GM23248 (cell line): ENCODE results near the gene SLC7A1. TPM values are rescaled to one million over a fixed set of nuclear protein-coding genes. Genes with fewer than 3 reads are reported as not detected.

ENCODE experiments used
- DNase-seq: peaks from one replicate; pipeline ENCODE4 v3.0.0-alpha.2; 2015
- H2AFZ ChIP-seq: fragments of 200-600 bp; sonication (generic); 2 replicates; pipeline ENCODE4 v1.6.1; 2016; ENCODE audit warnings: antibody characterized with exemption
- H3F3A ChIP-seq: fragments of 200-600 bp; sonication (generic); 2 replicates; pipeline ENCODE4 v1.6.1; 2016; ENCODE audit warnings: mild to moderate bottlenecking, antibody characterized with exemption, mixed run types; ENCODE audit not compliant: insufficient read depth
- H3K27ac ChIP-seq: fragments of 200-600 bp; sonication (generic); 2 replicates; pipeline ENCODE4 v1.5.1; 2016; ENCODE audit warnings: mild to moderate bottlenecking
- H3K27me3 ChIP-seq: fragments of 200-600 bp; sonication (generic); replicated peaks from 2 replicates; pipeline ENCODE4 v1.6.1; 2016; ENCODE audit warnings: mild to moderate bottlenecking; ENCODE audit not compliant: insufficient read depth
- H3K36me3 ChIP-seq: fragments of 200-600 bp; sonication (generic); 2 replicates; pipeline ENCODE4 v1.6.1; 2016; ENCODE audit warnings: low read depth, mild to moderate bottlenecking
- H3K4me1 ChIP-seq: fragments of 200-600 bp; sonication (generic); 2 replicates; pipeline ENCODE4 v1.6.1; 2016; ENCODE audit warnings: mild to moderate bottlenecking; ENCODE audit not compliant: insufficient read depth
- H3K4me2 ChIP-seq: fragments of 200-600 bp; sonication (generic); one replicate; pipeline ENCODE4 v1.6.1; 2016; ENCODE audit warnings: mild to moderate bottlenecking; ENCODE audit not compliant: unreplicated experiment
- H3K4me3 ChIP-seq: fragments of 200-600 bp; sonication (generic); 2 replicates; pipeline ENCODE4 v1.5.1; 2016; ENCODE audit warnings: mild to moderate bottlenecking
- H3K79me2 ChIP-seq: fragments of 200-600 bp; sonication (generic); 2 replicates; pipeline ENCODE4 v1.6.1; 2016; ENCODE audit warnings: mild to moderate bottlenecking; ENCODE audit not compliant: insufficient read depth
- H3K9ac ChIP-seq: fragments of 200-600 bp; sonication (generic); 2 replicates; pipeline ENCODE4 v1.6.1; 2016; ENCODE audit warnings: mild to moderate bottlenecking
- H3K9me2 ChIP-seq: fragments of 200-600 bp; sonication (generic); 2 replicates; pipeline ENCODE4 v1.6.1; 2016; ENCODE audit warnings: mixed run types, mild to moderate bottlenecking, moderate library complexity; ENCODE audit not compliant: insufficient read depth
- H3K9me3 ChIP-seq: fragments of 200-600 bp; sonication (generic); one replicate; pipeline ENCODE4 v1.6.1; 2017; ENCODE audit warnings: low read depth
- H4K20me1 ChIP-seq: fragments of 200-600 bp; sonication (generic); 2 replicates; pipeline ENCODE4 v1.6.0; 2016; ENCODE audit not compliant: insufficient read depth
- EZH2 ChIP-seq: fragments of 200-600 bp; sonication (generic); IDR thresholded peaks from 2 replicates; pipeline ENCODE4 v1.6.1; 2018; ENCODE audit warnings: antibody characterized with exemption, mild to moderate bottlenecking; ENCODE audit not compliant: insufficient read depth, poor library complexity, severe bottlenecking
- EZH2phosphoT487 ChIP-seq: fragments of 200-600 bp; sonication (generic); IDR thresholded peaks from 2 replicates; pipeline ENCODE4 v1.6.1; 2018; ENCODE audit warnings: antibody characterized with exemption, moderate library complexity, mild to moderate bottlenecking, low read depth; ENCODE audit not compliant: insufficient read depth
- WGBS, 2 experiments: methylation state at CpG; one replicate each; pipeline ENCODE4 v1.1.6; 2015 to 2017; ENCODE audit warnings: low lambda C conversion rate in 2 of 2, low coverage in 1 of 2; ENCODE audit errors: missing lambda C conversion rate in 2 of 2; 5-methylcytosine and 5-hydroxymethylcytosine counted together
- in situ Hi-C: fragments of 300-500 bp; cut with MboI; formaldehyde crosslinking; loops from 2 replicates; pipeline ENCODE4 v1.15.0; 2020
- polyA plus RNA-seq: library from polyadenylated mRNA; unstranded; fragments of >200 nt; fragmentation: Nextera tagmentation; extraction: Ambion mirVana; gene quantifications from 2 replicates; pipeline ENCODE4 v1.2.1, GENCODE V29; 2016
- total RNA-seq: library from RNA; depleted of rRNA; stranded (reverse); fragments of >200 nt; shearing (Covaris generic); gene quantifications from 2 replicates; pipeline ENCODE4 v1.2.3, GENCODE V29; 2014

Gene SLC7A1
- total and polyA plus RNA-seq, 2 experiments from 2014 or later: 34.7 to 38.6 TPM

DNA sequence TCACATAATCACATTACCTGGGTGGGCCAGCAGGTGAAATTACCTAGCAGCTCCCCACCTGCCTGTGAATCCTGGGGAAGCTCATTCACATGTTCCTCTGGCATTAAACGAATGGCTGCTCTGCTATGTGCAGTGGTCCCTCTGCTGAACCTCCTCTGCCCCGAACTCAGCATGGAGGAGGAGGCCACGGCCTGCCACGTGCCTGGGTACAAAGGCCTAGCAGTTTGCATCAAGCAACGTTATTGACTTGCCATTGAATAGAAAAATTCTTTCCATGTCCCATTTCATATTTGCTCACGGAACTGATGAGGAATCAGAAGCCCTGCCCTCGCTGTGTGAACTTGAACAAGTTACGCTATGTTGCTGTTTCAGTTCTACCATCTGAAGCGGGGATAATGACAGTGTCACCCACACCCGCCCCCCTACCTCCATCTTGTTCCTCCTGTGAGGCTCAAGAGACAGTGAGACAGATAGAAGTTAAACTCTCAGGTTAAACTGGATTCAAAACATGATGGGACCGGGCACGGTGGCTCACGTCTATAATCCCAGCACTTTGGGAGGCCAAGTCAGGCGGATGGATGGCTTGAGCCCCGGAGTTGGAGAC is 25.3 kb downstream of the SLC7A1 start:
- in situ Hi-C loops: no loop called here
- Histone ChIP-seq H3K9ac (no peak overlapping the region), H3F3A (peaks cover 25% of the 10 kb centered on the region; the same call in 1 of the 2 replicates), H3K4me1 (peaks cover 16% of the 10 kb centered on the region), H3K4me2 (no peak overlapping the region), H3K79me2 (peaks cover 100% of the 10 kb centered on the region), H3K36me3 (peaks cover 10% of the 10 kb centered on the region; the same call in 1 of the 2 replicates), H3K27me3 (no peaks in the 10 kb centered on the region), H2AFZ (no peak overlapping the region), H3K9me2 (no peaks in the 10 kb centered on the region), H3K27ac (no peak overlapping the region), H3K4me3 (no peak overlapping the region), H3K9me3 (no peaks in the 10 kb centered on the region), H4K20me1 (peaks cover 57% of the 10 kb centered on the region)
- no peak for DNase-seq
- no peak for TF ChIP-seq EZH2
- TF ChIP-seq EZH2phosphoT487: no peak
- 93 to 95% methylated on average over 15 of the region's 15 CpGs for WGBS, 2 experiments

DNA sequence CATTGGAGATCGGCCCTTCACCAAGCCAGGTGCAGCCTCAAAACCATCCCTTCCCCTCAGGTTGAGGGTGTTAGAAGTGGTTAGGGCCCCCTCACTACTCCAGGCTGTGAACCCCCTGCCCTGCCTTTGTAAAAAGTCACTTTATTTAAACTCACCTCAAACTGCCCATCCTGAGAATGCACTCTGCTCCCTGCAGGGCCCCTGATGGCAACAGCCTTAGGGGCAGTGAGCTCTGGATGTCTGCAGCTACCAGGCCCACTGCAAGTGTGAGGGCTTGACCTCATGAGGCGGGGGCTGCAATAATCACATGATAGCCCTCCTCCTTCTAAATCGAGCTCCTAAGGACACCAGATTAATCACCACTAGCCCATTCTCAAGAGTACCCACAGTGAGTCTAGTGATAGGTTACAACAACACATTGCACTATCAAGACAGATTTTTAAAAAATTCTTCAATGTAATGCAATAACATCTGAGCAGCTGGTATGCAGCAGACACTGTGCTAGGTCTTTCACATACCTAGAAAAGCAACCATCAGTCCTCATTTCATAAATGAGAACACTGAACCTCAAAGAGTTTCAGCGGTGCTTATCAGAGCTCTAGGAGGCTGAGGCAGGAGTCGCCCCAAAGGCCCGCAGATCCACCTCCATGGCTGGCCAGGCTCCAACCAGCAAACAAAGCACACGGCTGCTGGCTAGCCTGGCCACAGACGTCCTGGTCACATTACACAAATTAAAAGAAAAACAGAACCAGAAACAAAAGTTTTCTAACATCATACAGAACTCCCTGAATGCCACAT is 26.0 kb downstream of the SLC7A1 start:
- DNase-seq: no peak
- H3K9me2 ChIP-seq: no peaks in the 10 kb centered on the region
- no peak overlapping the region for H2AFZ ChIP-seq
- no peak overlapping the region for H3K9ac ChIP-seq
- no peak overlapping the region for H3K27ac ChIP-seq
- no peak overlapping the region for H3K4me3 ChIP-seq
- TF ChIP-seq EZH2 (no peak), EZH2phosphoT487 (no peak)
- H3K9me3 ChIP-seq: no peaks in the 10 kb centered on the region
- in situ Hi-C loops: no loop called here
- H3K4me1 ChIP-seq: peaks cover 21% of the 10 kb centered on the region
- H3K27me3 ChIP-seq: no peaks in the 10 kb centered on the region
- no peak overlapping the region for H3K4me2 ChIP-seq
- H4K20me1 ChIP-seq: peaks cover 57% of the 10 kb centered on the region
- peaks cover 100% of the 10 kb centered on the region for H3K79me2 ChIP-seq
- peaks cover 10% of the 10 kb centered on the region; the same call in 1 of the 2 replicates for H3K36me3 ChIP-seq
- WGBS, 2 experiments: 79 to 80% methylated on average over 8 of the region's 8 CpGs
- peaks cover 23% of the 10 kb centered on the region; the same call in 1 of the 2 replicates for H3F3A ChIP-seq

DNA sequence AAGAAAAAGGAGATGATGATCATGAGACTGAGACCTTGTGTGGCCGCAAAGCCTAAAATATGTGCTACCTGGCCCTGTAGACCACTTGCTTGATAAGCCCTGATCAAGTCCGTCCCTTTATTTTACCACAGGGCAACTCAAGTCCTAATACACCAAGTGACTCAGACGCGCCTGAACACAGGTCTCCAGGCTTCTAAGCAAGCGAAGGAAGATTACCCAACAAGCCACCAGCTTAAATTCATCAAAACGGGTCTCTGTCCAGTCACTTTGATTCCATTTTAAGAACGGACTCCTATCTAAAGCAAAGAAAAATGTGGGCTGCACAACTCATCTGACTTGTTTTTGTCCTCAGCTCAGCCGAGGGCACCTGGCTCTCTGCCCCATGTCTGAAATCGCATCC is 26.8 kb downstream of the SLC7A1 start:
- Histone ChIP-seq H3K36me3 (peaks cover 10% of the 10 kb centered on the region; the same call in 1 of the 2 replicates), H3K9me3 (no peaks in the 10 kb centered on the region), H4K20me1 (peaks cover 64% of the 10 kb centered on the region), H3K27ac (no peak overlapping the region), H3K9ac (no peak overlapping the region), H3K27me3 (no peaks in the 10 kb centered on the region), H3K79me2 (peaks cover 100% of the 10 kb centered on the region), H3K4me1 (peaks cover 24% of the 10 kb centered on the region), H3F3A (peaks cover 20% of the 10 kb centered on the region; the same call in 1 of the 2 replicates), H3K4me2 (no peak overlapping the region), H3K9me2 (no peaks in the 10 kb centered on the region), H2AFZ (no peak overlapping the region), H3K4me3 (no peak overlapping the region)
- in situ Hi-C loops: no loop called here
- DNase-seq: no peak
- WGBS, 2 experiments: 94 to 97% methylated on average over 9 of the region's 9 CpGs
- TF ChIP-seq EZH2 (no peak), EZH2phosphoT487 (no peak)

DNA sequence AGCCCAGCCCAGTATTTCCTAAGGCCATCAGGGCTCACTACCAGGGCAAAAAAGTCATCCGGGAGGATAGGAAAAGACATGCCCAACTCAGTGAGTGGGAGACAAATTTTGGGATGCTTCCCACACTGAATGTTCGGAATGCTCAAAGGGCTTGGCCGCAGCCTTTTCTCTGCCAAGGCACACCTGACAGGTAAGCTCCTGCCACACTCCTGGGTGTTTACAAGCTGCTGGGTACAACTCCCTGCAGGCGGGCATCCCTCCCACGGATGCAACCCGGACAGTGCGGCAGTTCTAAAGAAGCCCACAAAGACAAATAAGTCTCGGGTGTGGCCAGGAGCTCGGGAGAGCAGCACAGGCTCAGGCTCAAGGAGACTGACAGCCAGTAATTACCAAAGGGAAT is 28.1 kb downstream of the SLC7A1 start:
- Histone ChIP-seq H3K79me2 (peaks cover 100% of the 10 kb centered on the region), H3K4me2 (no peak overlapping the region), H2AFZ (no peak overlapping the region), H3F3A (peaks cover 19% of the 10 kb centered on the region; the same call in 1 of the 2 replicates), H3K36me3 (peaks cover 10% of the 10 kb centered on the region; the same call in 1 of the 2 replicates), H3K27ac (no peak overlapping the region; the same call in 1 of the 2 replicates), H3K4me1 (peaks cover 20% of the 10 kb centered on the region), H3K9ac (no peak overlapping the region), H3K4me3 (no peak overlapping the region), H4K20me1 (peaks cover 70% of the 10 kb centered on the region), H3K27me3 (no peaks in the 10 kb centered on the region), H3K9me3 (no peaks in the 10 kb centered on the region), H3K9me2 (no peaks in the 10 kb centered on the region)
- no peak for DNase-seq
- TF ChIP-seq EZH2phosphoT487: no peak
- no peak for TF ChIP-seq EZH2
- 78 to 79% methylated on average over 9 of the region's 9 CpGs for WGBS, 2 experiments
- in situ Hi-C loops: no loop called here
